HEK293T (cell line): ENCODE results near the gene OR2V2.

Experiments
- CTCF ChIA-PET: fragments of 350-600 bp; formaldehyde crosslinking; extraction: SDS; loops from one replicate; lab custom pipeline; 2021; ENCODE audit warnings: antibody characterized with exemption, inconsistent platforms; lab: Yijun Ruan, JAX
- POLR2A ChIA-PET: fragments of 350-600 bp; formaldehyde crosslinking; extraction: SDS; loops from one replicate; lab custom pipeline; 2020; ENCODE audit warnings: antibody characterized with exemption, inconsistent platforms; lab: Yijun Ruan, JAX
- DNase-seq: peaks from one replicate; pipeline ENCODE4 v3.0.0; 2012; ENCODE audit warnings: mixed read lengths; ENCODE audit errors: extremely low spot score
- ARNT ChIP-seq: fragments of 450-650 bp; IDR thresholded peaks from 2 replicates; pipeline ENCODE4 v1.6.1; 2017; ENCODE audit warnings: mild to moderate bottlenecking
- BHLHE40 ChIP-seq: fragments of 450-650 bp; IDR thresholded peaks from 2 replicates; pipeline ENCODE4 v1.6.1; 2016; ENCODE audit warnings: mild to moderate bottlenecking, moderate library complexity, borderline replicate concordance
- CTBP1 ChIP-seq: fragments of 450-650 bp; IDR thresholded peaks from 2 replicates; pipeline ENCODE4 v1.6.1; 2016; ENCODE audit warnings: borderline replicate concordance
- ELF4 ChIP-seq: fragments of 450-650 bp; IDR thresholded peaks from 2 replicates; pipeline ENCODE4 v1.6.1; 2017; ENCODE audit warnings: antibody characterized with exemption
- FOXA1 ChIP-seq: fragments of 450-650 bp; IDR thresholded peaks from 2 replicates; pipeline ENCODE4 v1.6.1; 2016; ENCODE audit warnings: mild to moderate bottlenecking
- FOXK2 ChIP-seq: fragments of 450-650 bp; IDR thresholded peaks from 2 replicates; pipeline ENCODE4 v1.6.1; 2016; ENCODE audit warnings: mild to moderate bottlenecking
- FOXM1 ChIP-seq: fragments of 450-650 bp; IDR thresholded peaks from 2 replicates; pipeline ENCODE4 v1.6.1; 2017; ENCODE audit warnings: mild to moderate bottlenecking, borderline replicate concordance
- HDGF ChIP-seq: fragments of 450-650 bp; IDR thresholded peaks from 2 replicates; pipeline ENCODE4 v1.6.1; 2017; ENCODE audit warnings: antibody characterized with exemption, borderline replicate concordance
- L3MBTL2 ChIP-seq: fragments of 450-650 bp; conservative IDR thresholded peaks from 2 replicates; pipeline ENCODE4 v1.6.1; 2016; ENCODE audit warnings: mild to moderate bottlenecking
- LEF1 ChIP-seq: fragments of 450-650 bp; IDR thresholded peaks from 2 replicates; pipeline ENCODE4 v1.6.1; 2017; ENCODE audit warnings: mild to moderate bottlenecking, borderline replicate concordance
- NFRKB ChIP-seq: fragments of 450-650 bp; IDR thresholded peaks from 2 replicates; pipeline ENCODE4 v1.6.1; 2016; ENCODE audit warnings: mild to moderate bottlenecking, moderate library complexity
- PKNOX1 ChIP-seq: fragments of 450-650 bp; IDR thresholded peaks from 2 replicates; pipeline ENCODE4 v1.6.1; 2016
- SP1 ChIP-seq: fragments of 450-650 bp; IDR thresholded peaks from 2 replicates; pipeline ENCODE4 v1.6.1; 2017
- SUZ12 ChIP-seq: fragments of 450-650 bp; IDR thresholded peaks from 2 replicates; pipeline ENCODE4 v1.6.1; 2016; ENCODE audit warnings: mild to moderate bottlenecking
- TARDBP ChIP-seq: fragments of 450-650 bp; IDR thresholded peaks from 2 replicates; pipeline ENCODE4 v1.6.1; 2016
- ZNF384 ChIP-seq: fragments of 450-650 bp; IDR thresholded peaks from 2 replicates; pipeline ENCODE4 v1.6.1; 2016

Gene OR2V2

GRCh38 chr5:181182651-181183050 is 35.3 kb downstream of the OR2V2 start:
- no peak for TF ChIP-seq CTBP1
- TF ChIP-seq LEF1 = no peak
- no peak for TF ChIP-seq ZNF384
- no peak for TF ChIP-seq L3MBTL2
- no peak for TF ChIP-seq SP1
- no peak for TF ChIP-seq SUZ12
- no peak for TF ChIP-seq HDGF
- no peak for TF ChIP-seq FOXM1
- no peak for TF ChIP-seq TARDBP
- CTCF ChIA-PET = interaction anchor here (2.7 kb wide), 1 partner anchor 9 kb away, joined by 26 read pairs; no protein-coding TSS in a partner anchor
- POLR2A ChIA-PET = no interaction called here
- DNase-seq = no peak

- no peak for DNase-seq
- TF ChIP-seq ARNT (no peak), FOXM1 (no peak), FOXA1 (no peak), TARDBP (no peak), SP1 (no peak), FOXK2 (no peak), BHLHE40 (no peak), LEF1 (no peak)
- CTCF ChIA-PET = interaction anchor here (0.6 to 2.7 kb wide), 16 partner anchors 11 to 1327 kb away, joined by 3 to 26 read pairs (median 4); partner anchors contain the start of genes TRIM41 and TRIM7
- POLR2A ChIA-PET = interaction anchor here (0.7 to 2.2 kb wide), 17 partner anchors 11 to 85 kb away, joined by 3 to 9 read pairs (median 4); partner anchors contain the start of genes TRIM41 and TRIM7
These were observed 37.4 kb downstream of the OR2V2 start for GRCh38 chr5:181184845-181185216.

GRCh38 chr5:181185560-181185959 is 38.2 kb downstream of the OR2V2 start:
- TF ChIP-seq FOXM1 = no peak
- no peak for TF ChIP-seq L3MBTL2
- TF ChIP-seq HDGF = no peak
- no peak for TF ChIP-seq BHLHE40
- no peak for TF ChIP-seq ELF4
- ChIA-PET POLR2A (interaction anchor here (1.1 to 2.2 kb wide), 6 partner anchors 12 to 74 kb away, joined by 3 to 9 read pairs (median 6); partner anchors contain the start of genes TRIM41 and TRIM7), CTCF (interaction anchor here (0.8 to 2.2 kb wide), 5 partner anchors 12 to 24 kb away, joined by 3 to 16 read pairs (median 7); partner anchors contain the start of gene TRIM7)
- DNase-seq = no peak

- CTCF ChIA-PET = interaction anchor here (2.2 kb wide), 1 partner anchor 18 kb away, joined by 16 read pairs; no protein-coding TSS in a partner anchor
- TF ChIP-seq CTBP1 (no peak), FOXM1 (no peak), SUZ12 (no peak), ARNT (no peak)
- POLR2A ChIA-PET = interaction anchor here (1.0 to 8.8 kb wide), 4 partner anchors 13 to 86 kb away, joined by 3 to 164 read pairs (median 9); partner anchors contain the start of gene TRIM7
- no peak for DNase-seq
These were observed 38.6 kb downstream of the OR2V2 start for GRCh38 chr5:181186022-181186421.

DNA sequence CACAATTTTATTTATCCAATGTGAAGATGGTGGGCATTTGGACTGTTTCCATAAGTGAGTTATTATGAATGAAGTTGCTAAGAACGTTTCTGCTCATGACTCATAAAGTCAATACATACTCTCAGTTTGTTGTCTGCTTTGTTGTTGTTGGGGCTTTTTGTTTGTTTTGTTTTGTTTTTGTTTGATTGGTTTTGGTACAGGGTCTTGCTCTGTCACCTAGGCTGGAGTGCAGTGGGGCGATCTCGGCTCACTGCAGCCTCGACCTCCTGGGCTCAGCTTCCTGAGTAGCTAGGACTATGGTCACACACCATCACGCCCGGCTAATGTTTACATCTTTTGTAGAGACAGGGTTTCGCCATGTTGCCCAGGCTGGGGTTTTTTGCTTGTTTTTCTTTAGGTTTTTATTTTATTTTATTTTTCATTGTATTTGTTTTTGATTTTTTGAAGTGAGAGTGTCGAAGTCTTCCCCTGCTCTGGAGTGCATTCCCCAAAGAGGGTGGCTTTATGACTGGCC is 39.7 kb downstream of the OR2V2 start:
- TF ChIP-seq HDGF = no peak
- peak; percentile 50 for TF ChIP-seq L3MBTL2
- ChIA-PET POLR2A (interaction anchor here (0.7 to 8.8 kb wide), 8 partner anchors 14 to 87 kb away, joined by 3 to 164 read pairs (median 6); partner anchors contain the start of genes RACK1, TRIM41, TRIM52 and TRIM7), CTCF (interaction anchor here (1.3 to 4.8 kb wide), 4 partner anchors 14 to 35 kb away, joined by 6 to 19 read pairs (median 6); partner anchors contain the start of gene TRIM41)
- DNase-seq = no peak

GRCh38 chr5:181187500-181188213 is 40.3 kb downstream of the OR2V2 start:
- no peak for TF ChIP-seq ELF4
- no peak for TF ChIP-seq PKNOX1
- no peak for TF ChIP-seq NFRKB
- no peak for TF ChIP-seq ZNF384
- no peak for TF ChIP-seq TARDBP
- 0 out of 2 replicates have a peak, but pooled peaks have one; percentile 40 for TF ChIP-seq L3MBTL2
- no peak for TF ChIP-seq HDGF
- TF ChIP-seq ARNT = peak; percentile 71
- TF ChIP-seq BHLHE40 = no peak
- TF ChIP-seq FOXM1 = no peak; the same call in 1 of the 2 replicates
- TF ChIP-seq FOXK2 = no peak
- TF ChIP-seq CTBP1 = no peak
- no peak for TF ChIP-seq LEF1
- no peak for TF ChIP-seq SP1
- ChIA-PET POLR2A (interaction anchor here (0.7 to 8.8 kb wide), 9 partner anchors 14 to 73 kb away, joined by 3 to 164 read pairs (median 6); partner anchors contain the start of genes RACK1, TRIM41, TRIM52 and TRIM7), CTCF (interaction anchor here (1.2 to 4.8 kb wide), 5 partner anchors 14 to 35 kb away, joined by 6 to 19 read pairs (median 6); partner anchors contain the start of gene TRIM41)
- DNase-seq = peak; percentile 70

- POLR2A ChIA-PET = interaction anchor here (1.3 to 8.8 kb wide), 6 partner anchors 16 to 72 kb away, joined by 4 to 164 read pairs (median 7); partner anchors contain the start of genes RACK1, TRIM41 and TRIM7
- no peak for TF ChIP-seq ZNF384
- TF ChIP-seq CTBP1 = no peak
- TF ChIP-seq PKNOX1 = no peak
- no peak for TF ChIP-seq LEF1
- TF ChIP-seq FOXA1 = no peak
- TF ChIP-seq FOXK2 = no peak
- no peak for TF ChIP-seq BHLHE40
- TF ChIP-seq SP1 = no peak
- no peak for TF ChIP-seq ARNT
- no peak for TF ChIP-seq FOXM1
- TF ChIP-seq L3MBTL2 = no peak
- no peak for TF ChIP-seq SUZ12
- no peak for TF ChIP-seq NFRKB
- no peak for TF ChIP-seq ELF4
- no peak for TF ChIP-seq HDGF
- CTCF ChIA-PET = interaction anchor here (0.5 to 4.8 kb wide), 3 partner anchors 10 to 21 kb away, joined by 3 to 19 read pairs (median 6); no protein-coding TSS in a partner anchor
- peak; percentile 55 for DNase-seq
These were observed 41.4 kb downstream of the OR2V2 start for GRCh38 chr5:181188700-181189362.
